ENCODE results near the gene CD22.

DNA sequence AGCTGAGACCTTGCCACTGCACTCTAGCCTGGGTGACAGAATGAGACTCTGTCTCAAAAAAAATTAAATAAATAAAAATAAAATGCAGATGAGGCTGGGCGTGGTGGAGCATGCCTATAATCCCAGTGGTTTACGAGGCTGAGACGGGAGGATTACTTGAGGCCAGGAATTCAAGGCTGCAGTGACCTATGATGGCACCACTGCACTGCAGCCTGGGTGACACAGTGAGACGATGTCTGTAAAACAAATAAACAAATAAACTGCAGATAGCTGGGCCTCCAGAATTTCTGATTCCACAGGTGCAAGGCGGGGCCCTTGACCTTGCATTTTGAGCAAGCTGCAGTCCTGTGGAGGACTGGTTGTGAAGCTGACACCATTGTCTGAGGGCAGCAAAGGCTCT lies 40.1 kb upstream of the CD22 start:
- no peak for TF ChIP-seq POLR2A (IDR thresholded peaks at IDR 0.05; ENCODE audit: low read depth, low read length)
- TF ChIP-seq TAF1 (IDR thresholded peaks at IDR 0.05; ENCODE audit: borderline replicate concordance, low read depth, low read length): no peak
